ENCODE data around the gene VAV1.
A peak's percentile ranks its signal among the peaks of the same experiment; 100 is the strongest.
"Not testable (repeated sequence)": the region's sequence is repeated elsewhere in the genome, so short reads cannot be mapped to it uniquely, and the experiment has no call there.

The VAV1 gene

GRCh38 chr19:6737284-6737872 is 35.1 kb upstream of the VAV1 start, which contains the start of gene GPR108:
GPR108 (minus strand) TSS chr19:6737580; CDS start chr19:6737576, 4 bp downstream.
- peak; percentile 93 to 100 (median 100) for DNase-seq

GRCh38 chr19:6737873-6738786 is 34.4 kb upstream of the VAV1 start:
- DNase-seq, result peak in 51 of 56 donors; percentile 24 to 100 (median 68)

- DNase-seq, result peak in 4 of 56 donors; percentile 25 to 56 (median 43)
Measured at GRCh38 chr19:6738787-6739389, 33.6 kb upstream of the VAV1 start.

- DNase-seq, result peak in 53 of 56 donors; percentile 17 to 83 (median 61)
Measured at GRCh38 chr19:6739390-6739882, 33.1 kb upstream of the VAV1 start, which contains the start of gene TRIP10. TRIP10 (plus strand) TSS chr19:6739680; CDS start chr19:6739762, 82 bp downstream.

GRCh38 chr19:6739883-6740588 is 32.5 kb upstream of the VAV1 start:
- peak in 1 of 56 donors; percentile 1 for DNase-seq

- peak in 3 of 56 donors; percentile 0 to 31 (median 13) for DNase-seq
Measured at GRCh38 chr19:6740589-6741343, 31.7 kb upstream of the VAV1 start.

GRCh38 chr19:6743066-6743465 is 29.4 kb upstream of the VAV1 start:
- no peak for DNase-seq

- DNase-seq, result no peak
Measured at GRCh38 chr19:6743714-6744380, 28.7 kb upstream of the VAV1 start.

- peak in 44 of 56 donors; percentile 6 to 72 (median 44) for DNase-seq
Measured at GRCh38 chr19:6744381-6745301, 27.9 kb upstream of the VAV1 start.

GRCh38 chr19:6745965-6746364 is 26.5 kb upstream of the VAV1 start:
- DNase-seq, result no peak

GRCh38 chr19:6748543-6748942 is 24.0 kb upstream of the VAV1 start:
- DNase-seq, result not testable (repeated sequence)

GRCh38 chr19:6750062-6750461 is 22.4 kb upstream of the VAV1 start:
- DNase-seq, result no peak

GRCh38 chr19:6751189-6751588 is 21.3 kb upstream of the VAV1 start:
- DNase-seq, result no peak

GRCh38 chr19:6752256-6753177 is 20.0 kb upstream of the VAV1 start:
- DNase-seq, result no peak

GRCh38 chr19:6753178-6754031 is 19.1 kb upstream of the VAV1 start:
- peak in 9 of 56 donors; percentile 4 to 75 (median 32) for DNase-seq

GRCh38 chr19:6754136-6754535 is 18.4 kb upstream of the VAV1 start:
- no peak for DNase-seq

All from amygdala (tissue), 56 donors.